ENCODE results near the gene SLC23A2.

DNA sequence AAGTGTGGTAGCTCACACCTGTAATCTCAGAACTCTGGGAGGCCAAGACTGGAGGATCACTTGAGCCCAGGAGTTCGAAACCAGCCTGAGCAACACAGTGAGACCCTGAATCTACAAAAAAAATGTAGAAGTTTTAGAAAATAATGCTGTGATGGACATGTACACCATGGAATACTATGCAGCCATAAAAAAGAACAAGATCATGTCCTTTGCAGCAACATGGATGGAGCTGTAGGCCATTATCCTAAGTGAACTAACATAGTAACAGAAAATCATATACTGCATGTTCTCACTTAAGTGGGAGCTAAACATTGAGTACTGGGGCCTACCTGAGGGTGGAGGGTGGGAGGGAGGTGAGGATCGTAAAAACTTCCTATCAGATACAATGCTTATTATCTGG is 168.8 kb downstream of the SLC23A2 start:
- TF ChIP-seq CTCF (IDR thresholded peaks at IDR 0.05) (no peak), POLR2A (IDR thresholded peaks at IDR 0.05) (no peak)
